Measurements from ENCODE around the gene KAT6B. TPM values are rescaled to one million over a fixed set of nuclear protein-coding genes. Genes with fewer than 3 reads are reported as not detected.

Gene KAT6B
- total and polyA plus RNA-seq, 2 of the 8 experiments (the other 6 are each of a cell fraction or from before 2014, with no cell fraction given): 7.3 to 30.8 TPM

- TF ChIP-seq ATF2 (IDR thresholded peaks at IDR 0.05; ENCODE audit: low read length) (no peak), RXRA (IDR thresholded peaks at IDR 0.05; ENCODE audit: insufficient read depth, low read depth, low read length) (no peak), CTCF (IDR thresholded peaks at IDR 0.05; ENCODE audit: control extremely low read depth in 1 of 3, insufficient read depth in 1 of 3, low read depth in 1 of 3, low read length in 3 of 3) (no peak), BCL11A (IDR thresholded peaks at IDR 0.05; ENCODE audit: low read depth in 2 of 2, low read length in 2 of 2) (no peak), NRF1 (IDR thresholded peaks at IDR 0.05; ENCODE audit: low read depth, low read length) (no peak), SP2 (IDR thresholded peaks at IDR 0.05; ENCODE audit: low read length) (no peak), BRCA1 (IDR thresholded peaks at IDR 0.05; ENCODE audit: low read depth, low read length) (no peak)
Measured at GRCh38 chr10:74962517-74962916, 136.1 kb downstream of the KAT6B start (continued).

Data from H1 (cell line).